GM19025 (cell line): Measurements from ENCODE around the gene PCDH9.

Source experiments
- ATAC-seq: cut with Tn5 transposase; IDR thresholded peaks from one replicate; pipeline ENCODE4 v1.9.1; 2021; ENCODE audit warnings: mild to moderate bottlenecking, low read depth, moderate library complexity; ENCODE audit not compliant: unreplicated experiment

Gene PCDH9

DNA sequence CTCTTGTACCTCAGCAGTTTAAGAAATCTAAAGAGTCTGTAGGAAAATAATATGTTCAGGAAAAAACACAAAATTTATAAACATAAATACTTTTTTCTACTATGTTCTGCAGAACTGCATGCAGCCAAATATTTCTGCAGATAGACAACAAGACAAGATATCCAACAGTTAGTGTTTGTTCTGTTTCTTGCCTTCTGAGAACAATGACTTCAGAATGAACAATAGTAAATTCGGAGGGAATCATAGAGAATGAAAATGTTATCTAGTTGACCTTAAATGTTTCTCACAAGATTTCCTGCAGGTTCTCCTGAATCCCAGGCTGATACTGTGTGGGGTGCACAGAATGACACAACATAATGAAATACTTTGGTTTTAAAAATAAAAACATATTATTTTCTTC is 180.4 kb downstream of the PCDH9 start:
- no peak for ATAC-seq

DNA sequence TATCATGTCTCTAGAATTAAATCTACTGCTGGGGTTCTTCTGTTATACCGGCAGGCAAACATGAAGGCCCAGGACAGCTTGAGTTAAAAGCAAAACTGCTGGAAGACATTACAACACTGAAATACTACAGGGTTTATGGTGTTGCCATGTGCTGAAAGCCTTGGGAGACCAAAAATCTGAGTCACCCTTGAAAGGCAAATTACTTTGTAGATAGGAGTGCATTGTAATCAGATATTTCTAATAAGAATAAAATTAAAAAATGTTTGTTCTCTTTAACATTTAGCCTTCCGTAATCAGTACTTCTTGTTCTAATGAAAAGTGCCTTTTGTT is 181.3 kb downstream of the PCDH9 start:
- ATAC-seq: no peak

DNA sequence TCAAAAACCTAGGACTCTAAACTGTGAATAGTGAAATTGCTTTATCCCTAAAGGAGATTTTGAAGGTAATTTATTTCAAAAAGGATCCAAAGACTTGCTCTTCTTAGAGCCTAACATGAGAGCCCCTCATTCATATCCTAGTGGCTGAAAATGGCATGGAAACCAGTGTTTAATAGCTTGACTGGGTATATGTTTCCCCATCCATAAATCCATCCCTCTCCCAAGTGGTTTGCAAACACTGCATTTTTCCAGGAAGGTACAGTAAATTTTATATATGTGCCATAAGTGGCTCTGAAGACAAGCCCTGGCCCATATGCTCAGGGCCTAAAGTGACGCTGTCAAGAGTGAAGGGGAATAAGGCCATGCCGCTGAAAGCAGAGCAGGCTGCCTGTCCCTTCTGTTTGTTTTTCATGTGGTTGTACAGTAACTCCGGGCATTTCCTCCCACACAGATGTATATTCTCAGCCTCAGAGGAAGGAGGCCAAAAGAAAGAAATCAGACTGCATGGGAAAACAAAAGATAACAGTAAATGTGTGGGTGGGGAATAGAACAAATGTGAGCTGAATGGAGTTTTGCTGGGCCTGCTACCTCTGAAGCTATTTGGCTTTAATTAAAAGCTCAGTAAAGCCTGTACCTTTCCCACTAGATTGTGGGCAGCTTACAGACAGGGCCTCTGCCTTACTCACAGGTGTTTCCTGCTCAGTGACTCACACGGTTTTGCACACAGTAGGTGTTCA is 181.9 kb downstream of the PCDH9 start:
- ATAC-seq: peak; percentile 81

DNA sequence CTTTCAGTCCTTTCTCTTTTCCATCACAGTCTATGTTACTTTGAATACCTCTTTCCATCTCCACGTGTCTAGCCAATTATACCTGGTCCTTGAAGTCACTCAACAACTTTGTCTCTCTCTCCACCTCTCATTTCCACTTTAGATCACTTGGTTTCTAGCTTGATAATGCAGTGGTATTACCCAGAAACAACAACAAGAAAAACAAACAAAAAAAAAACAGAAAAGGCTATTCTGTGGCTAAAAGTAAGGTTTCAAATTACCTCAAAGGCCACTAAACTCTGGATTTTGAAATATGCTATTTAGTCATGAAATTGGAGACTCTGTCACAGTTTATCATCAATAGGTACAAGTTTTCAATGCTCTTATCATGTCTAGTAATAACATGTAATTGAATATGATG is 184.8 kb downstream of the PCDH9 start:
- no peak for ATAC-seq

DNA sequence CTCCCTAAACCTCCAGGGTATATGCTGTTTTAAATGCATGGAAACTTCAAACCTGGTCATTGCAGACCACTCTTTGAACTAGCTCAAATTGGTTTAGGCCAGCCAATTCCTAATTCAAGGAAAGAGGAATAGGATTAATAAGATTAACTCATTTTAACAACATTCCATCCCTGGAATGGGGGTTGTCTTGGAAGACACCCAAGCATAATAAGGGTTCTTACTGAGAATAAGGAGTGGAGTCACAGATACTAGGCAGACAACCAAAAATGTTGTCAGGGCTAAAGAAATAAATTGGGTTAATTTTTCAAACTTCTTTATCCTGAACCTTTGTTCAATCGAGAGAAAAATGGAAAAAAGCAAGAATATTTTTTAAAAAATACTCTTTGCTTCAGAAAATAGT is 186.2 kb downstream of the PCDH9 start:
- ATAC-seq: no peak

DNA sequence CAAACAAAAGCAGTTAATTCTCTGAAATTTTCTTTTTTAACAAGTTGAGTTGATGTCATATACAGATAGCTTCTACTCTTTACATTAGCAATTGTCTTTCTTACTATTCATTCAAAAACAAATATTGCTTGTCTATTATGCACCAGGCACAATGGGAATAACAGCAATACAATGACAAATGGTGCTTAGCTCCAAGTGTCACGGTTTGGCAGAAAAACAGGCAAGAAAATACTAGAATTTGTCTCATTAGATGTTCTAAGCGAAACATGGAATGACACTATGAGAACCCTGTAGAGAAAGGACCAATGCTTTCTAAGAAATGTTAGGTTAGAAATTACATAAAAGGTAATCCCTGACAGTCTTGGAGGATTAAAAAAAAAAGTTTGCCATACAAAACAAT is 187.6 kb downstream of the PCDH9 start:
- ATAC-seq: no peak

DNA sequence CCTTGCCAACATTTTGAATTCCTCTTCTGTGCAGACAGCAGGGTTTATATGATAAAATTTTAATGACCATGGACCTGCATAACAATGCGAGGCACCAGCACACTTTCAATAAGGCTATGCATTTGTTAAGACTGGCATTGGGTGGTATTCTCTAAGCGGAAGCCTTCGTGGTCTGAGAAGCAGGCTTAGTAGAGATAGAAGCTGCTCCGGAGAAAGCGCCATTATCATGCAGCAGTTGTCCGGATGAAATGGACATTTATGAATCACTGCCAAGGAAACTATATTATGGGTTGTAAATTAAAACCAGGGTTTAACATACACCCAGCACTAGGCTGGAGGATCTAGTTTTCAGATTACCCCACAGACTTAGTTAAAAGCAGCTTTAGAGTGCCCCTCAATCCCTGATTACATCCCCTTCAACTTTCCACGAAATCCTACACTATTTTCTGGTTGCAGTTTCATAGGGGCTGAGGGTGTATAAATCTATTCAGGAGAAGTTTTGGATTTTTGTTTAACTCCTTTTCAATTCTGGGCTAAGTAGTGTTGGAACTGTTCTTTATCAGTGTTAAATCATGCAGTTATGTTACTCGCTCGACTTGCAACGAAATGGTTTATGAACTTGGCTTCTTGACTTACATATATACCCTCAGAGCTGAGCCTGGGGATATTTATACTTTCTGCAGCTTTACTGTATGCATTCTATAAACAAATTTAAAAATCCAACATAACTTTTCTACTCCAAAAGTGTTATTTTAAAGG is 193.3 kb downstream of the PCDH9 start:
- ATAC-seq: no peak

DNA sequence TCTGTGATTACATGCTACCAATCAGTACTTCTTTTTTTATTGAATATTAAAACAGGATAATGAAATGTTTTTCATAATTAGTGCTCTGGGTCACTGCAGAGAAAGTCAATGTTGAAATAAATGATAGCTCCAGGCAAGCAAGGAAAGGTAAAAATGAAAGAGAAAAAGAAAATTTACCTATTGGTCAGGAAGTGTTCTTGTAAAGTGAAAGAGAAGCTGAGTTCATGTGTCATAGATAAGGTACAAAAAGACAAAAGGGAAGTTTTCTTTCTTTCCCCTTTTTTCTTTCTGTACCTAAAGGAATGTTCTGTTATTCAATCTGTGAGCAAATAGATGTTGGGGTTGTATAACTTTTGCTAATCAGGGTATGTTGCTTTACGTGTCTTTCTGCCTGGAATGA is 197.0 kb downstream of the PCDH9 start:
- no peak for ATAC-seq

DNA sequence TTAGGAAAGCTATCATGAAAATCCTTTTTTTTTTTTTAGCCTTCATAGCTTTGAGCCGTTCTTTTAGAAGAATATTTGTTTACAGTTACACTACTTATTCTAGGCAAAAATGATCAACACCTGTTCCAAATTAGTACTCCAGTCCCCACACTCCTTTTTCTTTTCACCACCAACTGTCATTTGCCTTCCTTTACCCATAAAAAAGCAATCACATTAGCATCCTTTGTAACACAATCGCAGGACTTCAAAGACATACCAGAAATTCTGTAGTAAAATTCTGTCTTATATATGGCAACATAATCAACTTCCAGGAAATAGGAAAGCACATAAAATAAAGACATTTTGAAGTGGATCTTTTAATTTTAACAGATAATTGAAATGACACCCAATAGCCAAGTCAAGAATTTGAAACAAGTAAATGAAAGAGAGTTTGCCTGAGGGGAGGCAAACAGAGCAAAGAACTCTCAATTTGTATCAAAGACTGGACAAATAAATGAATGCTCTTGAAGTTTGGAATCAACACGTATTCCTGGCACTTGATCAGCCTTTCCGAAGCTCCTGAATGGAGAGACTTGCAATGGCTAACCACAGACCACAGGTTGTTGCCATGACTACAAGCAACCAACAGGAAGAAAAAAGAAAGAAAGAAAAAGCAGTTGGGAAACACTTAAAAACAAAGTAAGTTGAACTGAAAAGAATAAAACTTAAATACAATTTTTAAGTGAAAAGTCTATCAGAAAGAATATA is 206.8 kb downstream of the PCDH9 start:
- no peak for ATAC-seq

DNA sequence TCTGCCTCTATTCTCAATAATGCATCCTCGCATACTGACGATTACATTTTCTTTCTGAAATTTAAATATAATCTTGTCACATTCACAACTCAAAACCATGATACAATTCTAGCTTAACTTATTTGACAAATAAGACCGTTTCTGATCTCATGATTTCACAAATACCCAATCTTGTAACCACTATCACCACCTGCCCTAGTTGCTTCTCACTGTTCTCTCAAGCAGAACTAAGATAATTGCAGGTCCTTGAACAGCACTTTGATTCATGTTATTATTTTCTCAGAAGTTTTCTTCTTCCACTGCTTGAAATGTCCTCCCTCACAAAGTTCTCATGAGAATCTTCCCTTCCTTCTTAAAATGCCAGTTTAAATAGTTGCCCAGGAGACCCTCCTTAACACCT is 211.4 kb downstream of the PCDH9 start:
- ATAC-seq: no peak

DNA sequence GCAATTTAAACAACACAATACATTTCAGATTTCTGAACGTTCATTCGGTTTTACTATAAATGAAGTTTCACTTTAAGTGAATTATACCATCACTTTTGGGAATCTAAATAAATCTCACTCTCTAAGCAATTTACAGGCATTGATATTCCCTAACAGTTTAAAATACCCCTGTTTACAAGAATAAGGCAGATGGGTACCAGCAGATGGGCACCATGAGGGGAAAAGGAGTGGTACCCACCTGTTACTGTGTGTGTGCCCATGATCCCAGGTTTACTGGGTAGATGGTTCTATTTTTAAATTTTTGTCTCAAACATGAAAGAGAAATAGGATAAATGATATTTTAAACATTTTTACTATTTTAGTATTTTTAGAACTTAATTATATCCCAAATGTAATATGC is 212.9 kb downstream of the PCDH9 start:
- no peak for ATAC-seq

DNA sequence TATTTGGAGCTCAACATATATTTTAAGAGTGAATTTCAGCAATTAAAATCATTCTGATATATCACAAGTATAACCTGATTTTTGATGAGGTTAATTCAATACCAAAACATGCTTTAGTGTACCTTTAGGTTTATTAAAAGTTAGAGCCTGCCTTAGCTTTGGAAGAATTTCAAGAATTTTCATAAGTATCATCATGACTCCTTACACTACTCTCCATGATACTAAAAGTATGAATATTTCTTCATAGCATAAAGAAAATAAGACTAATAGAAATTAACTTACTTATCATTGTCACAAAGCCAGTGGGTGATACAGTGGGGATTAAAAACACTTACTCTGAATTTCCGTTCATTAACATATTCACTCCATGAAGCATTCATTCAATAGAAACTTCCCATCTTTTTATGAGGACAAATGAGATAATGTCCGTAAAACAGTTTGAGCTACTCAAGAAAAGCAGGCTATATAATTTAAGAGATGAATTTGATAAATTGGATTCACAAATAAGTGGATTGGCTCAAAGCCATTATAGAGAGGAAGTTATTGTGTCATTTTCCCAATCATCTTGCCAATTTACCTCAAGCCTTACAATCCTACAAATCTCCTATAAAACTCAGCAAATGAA is 214.0 kb downstream of the PCDH9 start:
- no peak for ATAC-seq

DNA sequence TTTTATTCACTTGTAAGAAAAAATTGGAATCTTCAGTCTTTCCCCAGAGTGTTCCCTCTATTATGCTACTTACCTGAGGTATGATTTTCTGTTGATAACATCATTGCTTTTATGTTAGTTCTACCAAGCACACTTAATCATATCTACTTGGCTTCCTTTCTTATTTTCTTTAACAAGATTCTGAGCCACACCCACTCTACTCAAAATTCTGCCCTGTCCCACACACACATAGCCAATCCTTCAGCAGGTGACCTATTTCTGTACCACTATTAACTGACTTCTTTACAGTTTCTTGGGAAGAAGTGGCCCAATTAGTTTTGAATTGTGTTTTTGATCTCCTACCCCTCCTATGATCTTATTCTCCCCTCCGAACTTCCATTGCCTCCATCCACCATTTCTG is 215.7 kb downstream of the PCDH9 start:
- ATAC-seq: no peak

DNA sequence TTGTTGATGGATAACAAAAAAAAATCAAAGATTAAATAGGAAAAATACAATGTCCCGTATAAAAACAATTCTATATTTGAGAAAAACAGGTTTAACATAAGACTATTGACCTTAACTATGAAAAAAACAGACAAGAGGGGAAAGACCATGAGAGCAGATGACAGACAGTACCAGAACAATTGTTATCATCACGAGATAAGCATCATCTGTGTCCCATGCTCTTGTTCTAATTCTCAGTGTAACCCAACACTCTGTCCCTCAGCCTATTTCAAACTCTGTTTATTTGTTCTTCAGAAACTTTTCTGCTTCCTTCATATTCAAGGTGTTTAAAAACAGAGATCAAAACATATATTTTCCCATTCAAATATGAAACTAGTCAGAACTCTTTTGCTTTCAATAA is 216.4 kb downstream of the PCDH9 start:
- no peak for ATAC-seq

DNA sequence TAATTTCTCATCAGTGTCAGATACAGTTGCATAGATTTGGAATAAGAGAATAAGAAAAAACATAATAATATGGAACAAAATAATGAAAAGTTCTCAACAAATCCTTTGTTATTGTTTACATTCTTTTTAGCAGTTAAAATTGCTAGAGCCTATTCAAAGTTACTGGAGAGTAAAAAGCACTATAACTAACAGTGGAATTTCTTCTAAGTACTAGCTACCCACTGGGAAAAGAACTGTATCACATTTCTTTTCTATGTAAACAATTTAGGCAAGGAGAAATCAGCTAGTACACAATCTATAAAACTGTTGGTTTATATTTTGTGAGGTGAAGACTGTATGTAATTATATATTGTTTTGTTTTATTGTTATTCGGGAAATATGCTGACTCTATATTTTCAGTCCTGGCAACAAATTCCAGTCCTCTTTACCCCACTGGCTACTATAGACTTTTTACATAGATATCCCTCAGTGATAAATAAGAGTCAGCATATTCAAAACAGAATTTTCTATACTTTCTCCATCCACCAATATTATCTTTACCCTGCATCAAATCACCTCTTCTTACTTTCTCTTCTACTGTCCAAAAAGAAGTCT is 222.0 kb downstream of the PCDH9 start:
- no peak for ATAC-seq

DNA sequence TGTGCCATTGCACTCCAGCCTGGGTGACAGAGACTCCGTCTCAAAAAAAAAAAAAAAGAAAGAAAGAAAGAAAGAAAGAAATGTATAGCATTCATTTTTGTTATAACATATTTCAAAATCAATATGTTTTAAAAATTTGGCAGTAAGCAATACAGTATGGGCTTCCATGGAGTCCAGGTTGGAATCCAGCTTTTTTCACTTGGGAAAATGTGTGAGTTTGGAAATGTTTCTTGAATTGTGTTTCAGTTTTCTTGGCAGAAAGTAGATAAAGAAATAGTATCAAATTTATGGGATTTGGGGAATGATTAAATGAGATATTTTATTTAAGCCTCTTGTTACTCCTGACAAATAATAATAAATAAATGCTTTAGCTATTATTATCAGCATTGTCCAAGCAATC is 225.6 kb downstream of the PCDH9 start:
- ATAC-seq: no peak

DNA sequence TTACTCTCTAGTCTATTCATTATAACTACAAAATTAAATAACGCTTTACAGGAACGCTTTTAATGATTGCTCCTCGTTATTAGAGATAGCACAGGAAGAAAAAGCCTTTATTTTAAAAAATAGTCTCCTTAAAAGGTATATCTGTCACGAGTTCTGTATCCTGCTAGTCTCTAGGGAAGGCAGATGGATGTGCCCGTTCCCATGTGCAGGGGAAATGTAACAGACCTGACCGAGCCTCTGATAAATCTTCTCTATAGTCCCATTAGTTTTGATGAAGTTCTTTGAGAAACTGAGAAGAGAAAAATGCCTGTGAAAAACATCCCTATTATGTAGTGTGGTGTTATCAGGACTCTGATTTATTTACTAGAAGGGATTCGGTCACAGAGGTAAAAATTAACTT is 226.4 kb downstream of the PCDH9 start:
- no peak for ATAC-seq

DNA sequence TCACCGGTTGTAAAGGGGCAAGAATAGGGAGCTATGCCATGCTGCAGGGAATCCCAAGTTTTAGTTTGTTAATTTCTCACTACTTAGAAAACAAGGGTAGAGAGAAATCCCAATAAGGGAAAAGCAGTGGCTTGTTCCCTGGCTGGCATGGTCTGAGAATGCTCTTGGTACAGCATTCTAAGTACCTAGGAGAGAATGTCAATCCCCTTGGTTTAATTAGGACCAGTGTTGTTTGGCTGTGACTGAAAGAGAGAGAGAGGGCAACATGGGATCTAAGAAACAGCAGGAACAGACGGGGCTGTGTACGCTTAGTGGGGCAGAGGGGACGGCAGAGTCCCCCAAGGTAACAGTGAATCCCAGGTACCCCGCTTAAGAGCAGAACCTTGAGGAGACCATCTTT is 228.8 kb downstream of the PCDH9 start:
- no peak for ATAC-seq

DNA sequence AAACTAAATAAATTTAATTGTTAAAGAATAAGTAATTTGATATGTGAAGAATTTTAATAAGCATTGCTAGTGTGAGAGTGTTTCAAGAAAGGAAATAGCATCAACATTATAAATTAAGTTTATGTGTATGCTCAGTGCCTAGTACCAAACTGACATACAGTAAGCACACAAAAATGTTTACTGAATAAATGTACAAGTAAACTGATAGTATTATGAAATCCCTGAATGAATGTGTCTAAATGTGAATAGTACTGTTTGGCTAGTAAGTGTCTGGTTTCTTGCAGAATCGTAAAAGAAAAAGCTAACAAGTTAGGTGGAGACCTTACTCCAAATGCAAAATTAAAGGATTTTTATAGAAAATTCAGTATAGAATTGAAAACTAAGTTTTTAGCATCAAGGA is 233.6 kb downstream of the PCDH9 start:
- no peak for ATAC-seq

DNA sequence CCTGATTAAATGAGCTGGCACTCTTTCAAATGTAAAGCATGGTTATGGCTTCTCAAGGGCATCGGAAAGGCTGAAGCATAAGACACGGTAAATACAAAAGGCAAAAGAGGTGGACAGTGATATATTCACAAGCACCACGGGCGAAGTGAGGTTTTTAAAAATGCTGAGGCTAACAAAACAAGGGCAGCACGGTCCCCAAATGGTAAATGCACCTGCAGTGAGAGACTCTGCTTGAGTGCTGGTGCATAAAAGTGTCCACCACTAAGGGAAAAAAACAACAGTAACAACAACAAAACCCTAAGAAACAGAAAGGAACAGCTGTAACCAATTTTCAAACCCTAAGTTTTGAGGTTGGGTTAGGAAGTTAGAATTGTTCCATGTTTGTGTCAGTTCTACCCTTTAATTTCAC is 234.9 kb downstream of the PCDH9 start:
- ATAC-seq: peak; percentile 71
